ENCODE data around the gene RAB3B. TPM values are rescaled to one million over a fixed set of nuclear protein-coding genes. Genes with fewer than 3 reads are reported as not detected.

Gene RAB3B
- total RNA-seq, 4 donors from 2014 or later = under 0.01 TPM; not detected in 1

DNA sequence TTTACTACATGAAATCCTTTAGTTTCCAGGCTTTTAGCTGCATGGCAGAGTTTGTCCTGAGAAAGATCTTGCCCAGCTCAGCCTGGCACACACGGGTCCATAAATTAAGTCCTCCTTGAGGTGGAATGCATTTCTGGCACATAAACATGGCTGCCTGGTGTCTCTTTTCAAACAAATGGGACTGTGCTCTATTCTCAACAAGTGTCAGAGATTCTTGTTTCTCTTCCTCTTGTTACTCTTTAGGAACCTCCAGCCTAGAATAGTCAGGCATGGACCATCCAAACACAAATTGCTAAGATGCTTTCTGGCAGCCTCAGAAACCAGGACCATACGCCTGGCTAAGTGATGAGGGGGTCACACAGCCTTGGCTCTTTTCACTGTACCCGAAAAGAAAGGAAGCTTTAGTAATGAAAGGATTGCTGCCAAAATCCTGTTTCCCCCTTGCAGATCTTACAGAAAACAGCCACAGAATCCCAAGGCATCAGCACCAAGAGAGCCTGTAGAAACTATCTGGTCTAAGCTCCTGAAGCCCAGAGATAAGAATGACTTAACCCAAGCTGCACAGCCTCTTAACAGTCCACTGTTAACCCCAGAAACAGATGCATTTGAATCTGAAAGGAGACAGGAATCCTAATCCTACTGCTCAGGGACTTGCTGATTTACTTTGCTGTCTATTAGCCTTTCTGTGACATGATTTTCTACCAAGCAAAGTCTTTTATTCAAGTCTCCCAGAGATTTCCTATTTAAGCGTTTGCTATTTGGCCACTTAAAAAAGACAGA, 80.1 kb downstream of the RAB3B start:
- TF ChIP-seq CTCF (IDR thresholded peaks at IDR 0.05) (no peak), POLR2A (IDR thresholded peaks at IDR 0.05) (no peak)
- Histone ChIP-seq H3K36me3 (no peaks in the 10 kb centered on the region), H3K9me3 (no peaks in the 10 kb centered on the region), H3K4me1 (no peaks in the 10 kb centered on the region), H3K4me3 (no peak overlapping the region), H3K27me3 (peaks cover 0 to 58% (median 0%) of the 10 kb centered on the region in 4 donors), H3K27ac (no peak overlapping the region)
- WGBS, 2 donors = 78 to 79% methylated on average over 4 of the region's 4 CpGs
- no peak for DNase-seq
- intact Hi-C loops (cut with DNase I) = no loop called here

- H3K4me1 ChIP-seq = no peaks in the 10 kb centered on the region
- intact Hi-C loops (cut with DNase I) = no loop called here
- 41 to 78% methylated on average over 2 of the region's 2 CpGs for WGBS, 2 donors
- no peaks in the 10 kb centered on the region for H3K9me3 ChIP-seq
- no peak overlapping the region for H3K4me3 ChIP-seq
- no peaks in the 10 kb centered on the region for H3K36me3 ChIP-seq
- no peak overlapping the region for H3K27ac ChIP-seq
- DNase-seq = no peak
- TF ChIP-seq POLR2A (IDR thresholded peaks at IDR 0.05) (no peak), CTCF (IDR thresholded peaks at IDR 0.05) (no peak)
- H3K27me3 ChIP-seq = peaks cover 0 to 62% (median 0%) of the 10 kb centered on the region in 4 donors
Measured at GRCh38 chr1:51908499-51908898, 82.0 kb downstream of the RAB3B start.

GRCh38 chr1:51907079-51907702, 83.3 kb downstream of the RAB3B start:
- no peak for DNase-seq
- TF ChIP-seq CTCF (IDR thresholded peaks at IDR 0.05) = no peak
- no peak for TF ChIP-seq POLR2A (IDR thresholded peaks at IDR 0.05)
- H3K36me3 ChIP-seq = no peaks in the 10 kb centered on the region

GRCh38 chr1:51906306-51907078, 84.0 kb downstream of the RAB3B start:
- DNase-seq = no peak
- Histone ChIP-seq H3K9me3 (no peaks in the 10 kb centered on the region), H3K27me3 (peaks cover 0 to 58% (median 0%) of the 10 kb centered on the region in 4 donors), H3K4me1 (no peaks in the 10 kb centered on the region), H3K36me3 (no peaks in the 10 kb centered on the region), H3K4me3 (no peak overlapping the region), H3K27ac (no peak overlapping the region)
- WGBS, 2 donors = 45 to 68% methylated on average over 4 of the region's 4 CpGs
- intact Hi-C loops (cut with DNase I) = no loop called here
- no peak for TF ChIP-seq POLR2A (IDR thresholded peaks at IDR 0.05)
- no peak for TF ChIP-seq CTCF (IDR thresholded peaks at IDR 0.05)

More at GRCh38 chr1:51907079-51907702, 83.3 kb downstream of the RAB3B start:
- intact Hi-C loops (cut with DNase I) = no loop called here
- Histone ChIP-seq H3K27me3 (peaks cover 0 to 59% (median 0%) of the 10 kb centered on the region in 4 donors), H3K4me1 (no peaks in the 10 kb centered on the region), H3K9me3 (no peaks in the 10 kb centered on the region), H3K27ac (no peak overlapping the region), H3K4me3 (no peak overlapping the region)
- WGBS, 2 donors = 68 to 72% methylated on average over 4 of the region's 4 CpGs

- intact Hi-C loops (cut with DNase I) = no loop called here
- Histone ChIP-seq H3K36me3 (no peaks in the 10 kb centered on the region), H3K4me3 (no peak overlapping the region), H3K27me3 (peaks cover 0 to 59% (median 0%) of the 10 kb centered on the region in 4 donors), H3K9me3 (no peaks in the 10 kb centered on the region), H3K4me1 (no peaks in the 10 kb centered on the region), H3K27ac (no peak overlapping the region)
- 70 to 74% methylated on average over 4 to 5 of the region's 5 CpGs for WGBS, 2 donors
- no peak for DNase-seq
- TF ChIP-seq POLR2A (IDR thresholded peaks at IDR 0.05) (no peak), CTCF (IDR thresholded peaks at IDR 0.05) (no peak)
Measured at GRCh38 chr1:51902456-51902855, 88.0 kb downstream of the RAB3B start.
